Spleen (tissue), 7 donors: ENCODE results near the gene AFAP1L2.

Source experiments
- CTCF ChIP-seq, 11 experiments: fragments of 200-600 bp in 7 of 11; fragments of 450-650 bp in 4 of 11; sonication (generic) in 4 of 11; IDR thresholded peaks in 8 of 11; conservative IDR thresholded peaks in 3 of 11; 1 replicate in 7 of 11; 2 replicates in 4 of 11; pipeline versions ENCODE4 v1.4.0 to v1.8.0; 2016 to 2021; ENCODE audit warnings: antibody characterized with exemption in 11 of 11, inconsistent platforms in 4 of 11, mild to moderate bottlenecking in 1 of 11
- POLR2AphosphoS5 ChIP-seq, 3 donors: sonication (generic); formaldehyde crosslinking; IDR thresholded peaks; one replicate each; pipeline ENCODE4 v1.5.1; 2017; ENCODE audit warnings: antibody characterized with exemption in 3 of 3
- donor health status: DM: no; HTN: no; CAD: no; lungs with moderate emphysema.
- donor health status: DM: no; HTN: no; CAD: no.
- donor health status: DM: no; HTN: no; CAD: no.

DNA sequence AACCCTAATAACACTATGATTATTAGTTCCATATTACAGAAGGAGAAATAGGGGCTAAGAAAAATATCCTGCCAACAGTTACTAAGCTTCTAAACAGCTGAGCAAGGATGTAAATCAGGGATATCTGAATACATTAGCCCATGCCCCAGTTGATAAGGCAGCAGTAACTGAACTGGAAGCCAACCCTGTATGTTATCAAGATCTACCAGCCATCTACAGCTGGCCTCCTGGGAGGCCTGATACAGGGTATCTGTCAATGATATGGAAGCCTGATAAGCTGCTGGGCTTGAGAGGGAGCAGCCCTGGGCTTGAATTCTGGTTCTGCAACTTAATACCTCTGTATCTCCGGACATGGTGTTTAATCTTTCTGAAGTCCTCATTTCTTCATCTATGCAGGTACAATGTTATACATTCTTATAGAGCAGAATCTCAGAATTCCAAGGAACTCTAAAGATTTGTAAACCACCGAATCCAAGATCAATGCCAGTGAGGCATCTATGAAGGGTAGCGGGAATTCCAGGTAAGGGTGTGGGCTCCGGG lies 37.9 kb upstream of the AFAP1L2 start:
- TF ChIP-seq POLR2AphosphoS5 (IDR thresholded peaks at IDR 0.05) = no peak
- no peak for TF ChIP-seq CTCF (IDR thresholded peaks at IDR 0.05 in 8 of 11, conservative IDR thresholded peaks at IDR 0.05 in 3 of 11)
